Measurements from ENCODE around the gene EML5. TPM values are rescaled to one million over a fixed set of nuclear protein-coding genes. Genes with fewer than 3 reads are reported as not detected.

Gene EML5
- total and polyA plus RNA-seq, 9 donors: 5.7 to 86.5 (median 29.5) TPM

- TF ChIP-seq EP300 (IDR thresholded peaks at IDR 0.05): no peak
- no peak for TF ChIP-seq CTCF (IDR thresholded peaks at IDR 0.05)
Measured at GRCh38 chr14:88599326-88599725, 193.4 kb downstream of the EML5 start.

GRCh38 chr14:88598097-88598675, 194.6 kb downstream of the EML5 start:
- no peak for DNase-seq
- Histone ChIP-seq H3K9me3 (no peaks in the 10 kb centered on the region), H3K4me1 (ENCODE audit: insufficient read depth) (no peaks in the 10 kb centered on the region), H3K27me3 (no peaks in the 10 kb centered on the region), H3K36me3 (no peaks in the 10 kb centered on the region), H3K4me3 (no peak overlapping the region), H3K27ac (no peak overlapping the region)
- TF ChIP-seq CTCF (IDR thresholded peaks at IDR 0.05): no peak
- WGBS, 3 donors: 57 to 74% (median 66%) methylated on average over 2 of the region's 2 CpGs
- intact Hi-C loops (cut with DNase I): no loop called here

More at GRCh38 chr14:88599326-88599725, 193.4 kb downstream of the EML5 start:
- H3K27me3 ChIP-seq: no peaks in the 10 kb centered on the region
- intact Hi-C loops (cut with DNase I): no loop called here
- WGBS, 3 donors: 43 to 54% (median 52%) methylated on average over 8 of the region's 8 CpGs
- no peak overlapping the region for H3K4me3 ChIP-seq
- H3K4me1 ChIP-seq (ENCODE audit: insufficient read depth): no peaks in the 10 kb centered on the region
- no peak overlapping the region for H3K27ac ChIP-seq
- H3K9me3 ChIP-seq: no peaks in the 10 kb centered on the region
- no peaks in the 10 kb centered on the region for H3K36me3 ChIP-seq
- no peak for DNase-seq

DNA sequence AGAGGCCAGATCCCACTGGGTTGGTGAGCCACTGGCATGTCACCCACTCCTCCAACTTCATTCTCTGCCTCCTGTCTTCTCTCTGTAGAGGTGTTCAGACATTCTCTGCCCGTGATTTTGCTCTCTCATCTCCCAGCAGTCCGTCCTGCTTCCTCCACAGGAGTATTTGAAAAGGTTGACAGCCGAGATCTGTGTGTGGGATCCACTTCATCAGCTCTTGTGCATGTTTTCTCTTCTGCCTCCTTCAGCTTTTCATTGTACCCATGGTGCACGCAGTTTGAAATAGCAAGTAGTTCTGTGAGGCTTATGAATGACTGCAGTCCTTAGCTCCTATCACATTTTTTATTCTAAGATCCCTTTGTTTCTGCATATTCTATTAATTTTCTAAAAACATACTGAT, 195.2 kb downstream of the EML5 start:
- WGBS, 3 donors: 69 to 79% (median 72%) methylated on average over 4 of the region's 4 CpGs
- DNase-seq: no peak
- intact Hi-C loops (cut with DNase I): no loop called here
- Histone ChIP-seq H3K36me3 (no peaks in the 10 kb centered on the region), H3K4me3 (no peak overlapping the region), H3K9me3 (no peaks in the 10 kb centered on the region), H3K27ac (no peak overlapping the region), H3K4me1 (ENCODE audit: insufficient read depth) (no peaks in the 10 kb centered on the region), H3K27me3 (no peaks in the 10 kb centered on the region)
- TF ChIP-seq CTCF (IDR thresholded peaks at IDR 0.05): no peak

DNA sequence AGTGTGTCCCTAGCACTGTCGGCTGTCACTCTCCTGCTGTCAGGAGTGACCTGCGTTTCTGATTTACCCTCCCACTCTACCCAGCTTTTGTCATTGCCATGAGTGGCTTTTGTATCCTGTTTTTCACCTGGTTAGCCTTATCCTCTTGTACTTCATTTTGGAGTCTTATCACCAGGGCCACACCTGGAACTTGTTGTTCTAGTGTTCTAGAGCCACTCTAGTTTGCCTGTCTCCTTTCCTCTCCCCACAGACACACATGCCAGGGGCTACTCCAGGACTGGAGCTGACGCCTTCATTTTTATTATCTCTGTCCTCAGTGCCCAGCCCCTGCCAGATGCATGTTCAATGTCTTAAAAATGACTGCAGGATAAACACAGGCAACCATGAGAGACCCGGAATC, 195.7 kb downstream of the EML5 start:
- no peaks in the 10 kb centered on the region for H3K27me3 ChIP-seq
- DNase-seq: no peak
- no peaks in the 10 kb centered on the region for H3K4me1 ChIP-seq (ENCODE audit: insufficient read depth)
- no peak overlapping the region for H3K4me3 ChIP-seq
- 83 to 88% (median 86%) methylated on average over 4 of the region's 4 CpGs for WGBS, 3 donors
- intact Hi-C loops (cut with DNase I): no loop called here
- no peak for TF ChIP-seq CTCF (IDR thresholded peaks at IDR 0.05)
- TF ChIP-seq EP300 (IDR thresholded peaks at IDR 0.05): no peak
- TF ChIP-seq POLR2A (IDR thresholded peaks at IDR 0.05): no peak
- H3K27ac ChIP-seq: no peak overlapping the region
- H3K9me3 ChIP-seq: no peaks in the 10 kb centered on the region
- no peaks in the 10 kb centered on the region for H3K36me3 ChIP-seq

DNA sequence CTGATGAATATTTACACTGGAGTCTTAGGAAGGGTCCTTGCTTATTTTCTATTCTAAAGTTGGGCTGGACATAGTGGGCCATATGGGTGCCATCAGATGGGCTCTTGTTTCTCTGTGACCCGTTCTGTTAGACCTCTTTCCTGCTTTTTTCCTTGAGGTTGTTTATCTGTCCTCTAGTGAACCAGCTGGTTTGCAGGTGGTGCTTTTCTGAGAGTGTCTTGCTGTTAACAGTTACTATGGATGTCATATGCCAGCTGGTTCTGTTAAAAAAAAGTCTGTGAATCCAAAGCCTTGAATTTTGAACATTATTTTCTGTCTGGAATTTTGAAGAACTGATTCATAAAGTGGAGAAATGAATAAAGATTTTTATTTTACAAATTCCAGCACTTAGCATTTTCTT, 200.7 kb downstream of the EML5 start:
- DNase-seq: no peak
- H3K27ac ChIP-seq: no peak overlapping the region
- H3K27me3 ChIP-seq: no peaks in the 10 kb centered on the region
- no peaks in the 10 kb centered on the region for H3K9me3 ChIP-seq
- H3K4me3 ChIP-seq: no peak overlapping the region
- TF ChIP-seq POLR2A (IDR thresholded peaks at IDR 0.05): no peak
- no peak for TF ChIP-seq CTCF (IDR thresholded peaks at IDR 0.05)
- TF ChIP-seq EP300 (IDR thresholded peaks at IDR 0.05): no peak
- no peaks in the 10 kb centered on the region for H3K36me3 ChIP-seq
- peaks cover 3% of the 10 kb centered on the region for H3K4me1 ChIP-seq (ENCODE audit: insufficient read depth)
- 0% methylated on average over 1 of the region's 1 CpG for WGBS, 3 donors
- intact Hi-C loops (cut with DNase I): no loop called here
